HFF-Myc (cell line): ENCODE measurements around the gene SHROOM3.
A peak's percentile ranks its signal among the peaks of the same experiment; 100 is the strongest.

Experiments
- DNase-seq: peaks from one replicate; pipeline ENCODE4 v3.0.0-alpha.2; 2011; ENCODE audit warnings: low read depth; ENCODE audit errors: extremely low read depth
- H3K4me3 ChIP-seq: replicated peaks from 2 replicates; pipeline ENCODE4 v1.5.1; 2011; ENCODE audit warnings: low read depth, mild to moderate bottlenecking, control low read depth, low read length
- CTCF ChIP-seq: IDR thresholded peaks from 2 replicates; pipeline ENCODE4 v1.5.1; 2012; ENCODE audit warnings: mild to moderate bottlenecking, low read depth, low read length, control low read depth; ENCODE audit errors: missing control alignments

The SHROOM3 gene

GRCh38 chr4:76616526-76616925 is 181.5 kb downstream of the SHROOM3 start:
- no peak overlapping the region for H3K4me3 ChIP-seq
- DNase-seq = no peak
- TF ChIP-seq CTCF = no peak

GRCh38 chr4:76620723-76621468 is 185.9 kb downstream of the SHROOM3 start:
- no peak for DNase-seq
- no peak for TF ChIP-seq CTCF
- H3K4me3 ChIP-seq = no peak overlapping the region

GRCh38 chr4:76622126-76622525 is 187.1 kb downstream of the SHROOM3 start:
- DNase-seq = no peak
- no peak for TF ChIP-seq CTCF
- H3K4me3 ChIP-seq = no peak overlapping the region

- no peak overlapping the region for H3K4me3 ChIP-seq
- DNase-seq = no peak
Measured at GRCh38 chr4:76622717-76623116, 187.7 kb downstream of the SHROOM3 start.

GRCh38 chr4:76623217-76624045 is 188.4 kb downstream of the SHROOM3 start:
- no peak overlapping the region for H3K4me3 ChIP-seq
- no peak for DNase-seq
- no peak for TF ChIP-seq CTCF

More at GRCh38 chr4:76622717-76623116, 187.7 kb downstream of the SHROOM3 start:
- TF ChIP-seq CTCF = no peak

GRCh38 chr4:76624241-76624681 is 189.2 kb downstream of the SHROOM3 start:
- TF ChIP-seq CTCF = no peak
- 0 out of 2 replicates have a peak overlapping the region, but pooled peaks have one; percentile 10 for H3K4me3 ChIP-seq
- peak; percentile 89 for DNase-seq
